Fibroblast of villous mesenchyme (primary cell): Measurements from ENCODE around the gene DEFB112. TPM values are rescaled to one million over a fixed set of nuclear protein-coding genes. Genes with fewer than 3 reads are reported as not detected.

Experiments
- DNase-seq: peaks from one replicate; pipeline ENCODE4 v3.0.0-alpha.2; 2010; ENCODE audit warnings: low read depth
- H3K4me3 ChIP-seq: 2 replicates; pipeline ENCODE4 v1.5.1; 2011; ENCODE audit warnings: low read depth, mild to moderate bottlenecking, low read length
- total RNA-seq: library from RNA; depleted of rRNA; stranded (reverse); fragments of >200 nt; gene quantifications from 2 replicates; pipeline ENCODE4 v1.2.3, GENCODE V29; 2012
- TF ChIP-seq, protein P1 (sequence below): IDR thresholded peaks from 2 replicates; pipeline ENCODE4 v1.5.1; 2012; ENCODE audit warnings: low read depth, mild to moderate bottlenecking, low read length; ENCODE audit not compliant: insufficient read depth

The DEFB112 gene
- total RNA-seq, 1 donor: not detected

DNA sequence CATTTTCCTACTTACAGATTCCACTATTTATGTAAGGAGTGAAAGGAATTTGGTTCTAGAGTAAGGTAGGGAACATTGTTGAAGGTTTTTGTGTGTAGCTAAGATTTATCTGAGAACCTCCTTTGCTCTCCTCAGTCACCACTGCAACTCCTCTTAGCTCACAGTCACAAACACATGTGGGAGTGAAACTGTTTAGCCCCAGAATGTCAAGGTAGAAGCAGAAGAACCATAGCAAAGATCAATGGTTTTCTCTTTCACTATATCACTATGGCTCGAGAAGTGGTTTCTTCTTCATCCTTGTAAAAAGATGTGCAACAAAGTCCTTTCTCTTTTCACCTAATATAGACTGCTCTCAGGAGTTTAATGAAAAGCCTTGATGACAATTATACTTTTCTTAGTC lies 6.5 kb upstream of the DEFB112 start:
- H3K4me3 ChIP-seq: no peak overlapping the region
- TF ChIP-seq, protein P1, sequence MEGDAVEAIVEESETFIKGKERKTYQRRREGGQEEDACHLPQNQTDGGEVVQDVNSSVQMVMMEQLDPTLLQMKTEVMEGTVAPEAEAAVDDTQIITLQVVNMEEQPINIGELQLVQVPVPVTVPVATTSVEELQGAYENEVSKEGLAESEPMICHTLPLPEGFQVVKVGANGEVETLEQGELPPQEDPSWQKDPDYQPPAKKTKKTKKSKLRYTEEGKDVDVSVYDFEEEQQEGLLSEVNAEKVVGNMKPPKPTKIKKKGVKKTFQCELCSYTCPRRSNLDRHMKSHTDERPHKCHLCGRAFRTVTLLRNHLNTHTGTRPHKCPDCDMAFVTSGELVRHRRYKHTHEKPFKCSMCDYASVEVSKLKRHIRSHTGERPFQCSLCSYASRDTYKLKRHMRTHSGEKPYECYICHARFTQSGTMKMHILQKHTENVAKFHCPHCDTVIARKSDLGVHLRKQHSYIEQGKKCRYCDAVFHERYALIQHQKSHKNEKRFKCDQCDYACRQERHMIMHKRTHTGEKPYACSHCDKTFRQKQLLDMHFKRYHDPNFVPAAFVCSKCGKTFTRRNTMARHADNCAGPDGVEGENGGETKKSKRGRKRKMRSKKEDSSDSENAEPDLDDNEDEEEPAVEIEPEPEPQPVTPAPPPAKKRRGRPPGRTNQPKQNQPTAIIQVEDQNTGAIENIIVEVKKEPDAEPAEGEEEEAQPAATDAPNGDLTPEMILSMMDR: no peak
- DNase-seq: no peak

DNA sequence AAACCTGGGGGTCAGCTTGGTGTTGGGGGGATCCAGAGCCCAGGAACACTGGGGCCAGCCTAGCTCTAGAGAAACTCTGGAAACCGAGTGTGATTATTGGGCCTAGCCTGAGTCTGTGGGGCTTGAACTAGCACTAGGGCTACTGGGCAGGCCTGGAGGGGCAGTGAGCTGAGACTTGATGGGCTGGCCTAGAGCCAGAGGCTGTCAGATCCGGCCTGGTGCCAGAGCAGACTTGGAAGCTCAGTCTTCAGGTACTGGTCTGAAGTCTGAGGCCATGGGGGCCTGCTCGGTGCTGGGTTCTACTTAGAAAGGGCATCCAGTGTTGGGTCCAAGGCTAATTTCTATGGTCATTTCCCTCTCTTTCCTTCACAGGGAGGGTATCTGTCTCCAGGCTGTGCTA lies 2.7 kb downstream of the DEFB112 start:
- no peak overlapping the region for H3K4me3 ChIP-seq
- DNase-seq: no peak
- TF ChIP-seq, protein P1: no peak

- TF ChIP-seq, protein P1: peak; percentile 16
- no peak for DNase-seq
- H3K4me3 ChIP-seq: no peak overlapping the region
Measured at GRCh38 chr6:50030777-50031562, 18.8 kb downstream of the DEFB112 start.

DNA sequence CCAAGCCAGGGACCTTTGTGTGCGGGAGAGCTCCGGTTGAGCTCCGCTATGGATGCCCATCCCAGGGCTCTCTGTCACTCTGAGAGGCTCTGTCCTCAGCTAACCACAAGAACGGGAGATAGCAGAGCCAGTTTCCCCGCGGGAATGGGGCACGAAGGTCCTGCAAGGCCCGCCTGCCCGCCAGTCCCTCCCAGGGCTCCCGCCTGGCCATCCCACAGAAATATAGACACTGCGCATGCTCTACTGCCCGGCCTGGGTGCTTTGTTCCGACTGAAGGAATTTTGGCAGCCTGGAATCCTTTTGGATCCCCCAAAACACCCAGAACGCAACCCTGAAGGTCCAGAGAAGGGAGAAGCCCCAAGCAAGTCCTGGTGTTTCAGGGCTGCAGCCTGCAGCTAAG lies 19.4 kb downstream of the DEFB112 start:
- no peak for DNase-seq
- TF ChIP-seq, protein P1: no peak
- no peak overlapping the region for H3K4me3 ChIP-seq

- TF ChIP-seq, protein P1: no peak
- no peak overlapping the region for H3K4me3 ChIP-seq
- no peak for DNase-seq
Measured at GRCh38 chr6:50025258-50025657, 24.5 kb downstream of the DEFB112 start.

DNA sequence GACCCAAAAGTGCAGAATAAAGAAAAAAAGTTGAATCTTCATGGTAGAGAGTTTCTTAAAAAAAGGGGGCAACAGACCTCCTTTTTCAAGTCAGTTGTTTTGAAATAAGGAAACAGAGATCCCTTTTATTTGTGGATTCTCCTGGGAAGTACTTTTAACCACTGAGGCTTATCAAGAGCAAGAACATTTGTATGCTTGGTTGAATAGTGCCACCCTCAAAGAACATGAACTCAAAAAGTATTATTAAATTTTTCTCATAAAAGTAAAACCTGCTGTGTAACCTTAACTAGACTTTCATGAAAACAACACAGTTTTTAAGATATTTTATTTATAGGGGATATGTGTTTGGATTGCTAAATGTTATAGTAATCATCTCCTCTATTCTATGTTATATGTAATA lies 27.8 kb downstream of the DEFB112 start, which contains the start of gene DEFB110:
Gene DEFB110, minus strand, starts transcription at position 101 of the 400 bp plus-strand sequence. Its CDS starts 59 bp downstream, at position 42.
- TF ChIP-seq, protein P1: no peak
- DNase-seq: no peak

More for the DNA sequence above, 27.8 kb downstream of the DEFB112 start, which contains the start of gene DEFB110:
- no peak within 1 kb of the TSS for H3K4me3 ChIP-seq
